GM19025 (cell line): ENCODE results near the gene IL1F10.

Experiments
- ATAC-seq: cut with Tn5 transposase; IDR thresholded peaks from one replicate; pipeline ENCODE4 v1.9.1; 2021; ENCODE audit warnings: mild to moderate bottlenecking, low read depth, moderate library complexity; ENCODE audit not compliant: unreplicated experiment

IL1F10 gene

GRCh38 chr2:113058411-113058994 is 9.3 kb upstream of the IL1F10 start:
- no peak for ATAC-seq

GRCh38 chr2:113058998-113059960 is 8.5 kb upstream of the IL1F10 start, which contains the start of gene IL36RN:
Gene IL36RN, plus strand, starts transcription at chr2:113059198. Its CDS starts 241 bp downstream, at chr2:113059439.
- no peak for ATAC-seq

- ATAC-seq = no peak
Observed at GRCh38 chr2:113060396-113060795, 7.4 kb upstream of the IL1F10 start.

GRCh38 chr2:113060796-113061195 is 7.0 kb upstream of the IL1F10 start:
- ATAC-seq = no peak

GRCh38 chr2:113061241-113061640 is 6.5 kb upstream of the IL1F10 start:
- ATAC-seq = no peak

GRCh38 chr2:113061896-113062770 is 5.6 kb upstream of the IL1F10 start:
- no peak for ATAC-seq

- ATAC-seq = no peak
Observed at GRCh38 chr2:113064281-113064680, 3.5 kb upstream of the IL1F10 start.

GRCh38 chr2:113064898-113065297 is 2.9 kb upstream of the IL1F10 start:
- ATAC-seq = no peak

GRCh38 chr2:113068249-113068648 is 479 bp downstream of the IL1F10 start:
- ATAC-seq = no peak

- no peak for ATAC-seq
Observed at GRCh38 chr2:113068706-113069485, 1.1 kb downstream of the IL1F10 start.

- no peak for ATAC-seq
Observed at GRCh38 chr2:113069676-113070605, 2.2 kb downstream of the IL1F10 start.

- ATAC-seq = no peak
Observed at GRCh38 chr2:113070606-113070975, 2.8 kb downstream of the IL1F10 start.

- ATAC-seq = no peak
Observed at GRCh38 chr2:113072584-113072983, 4.8 kb downstream of the IL1F10 start.

GRCh38 chr2:113073325-113073834 is 5.6 kb downstream of the IL1F10 start:
- ATAC-seq = no peak

GRCh38 chr2:113075030-113075429 is 7.3 kb downstream of the IL1F10 start:
- ATAC-seq = no peak

GRCh38 chr2:113075600-113075999 is 7.8 kb downstream of the IL1F10 start:
- ATAC-seq = no peak

- no peak for ATAC-seq
Observed at GRCh38 chr2:113076954-113077669, 9.3 kb downstream of the IL1F10 start.

GRCh38 chr2:113077921-113078320 is 10.2 kb downstream of the IL1F10 start:
- ATAC-seq = no peak
